CD4-positive, alpha-beta T cell treated with Interleukin-4 for 4 hours (primary cell): ENCODE data around the gene GGN.
"Not testable (repeated sequence)": the region's sequence is repeated elsewhere in the genome, so short reads cannot be mapped to it uniquely, and the experiment has no call there.

ENCODE experiments used
- DNase-seq: peaks from one replicate; pipeline ENCODE4 v3.0.0-alpha.2; 2020

Gene GGN

GRCh38 chr19:38411041-38411712 lies 23.3 kb upstream of the GGN start:
- DNase-seq, result no peak

GRCh38 chr19:38410407-38410806 lies 22.6 kb upstream of the GGN start:
- DNase-seq, result not testable (repeated sequence)

- no peak for DNase-seq
Measured at GRCh38 chr19:38409631-38410133, 21.8 kb upstream of the GGN start.

GRCh38 chr19:38405276-38405675 lies 17.4 kb upstream of the GGN start:
- no peak for DNase-seq

- DNase-seq, result no peak
Measured at GRCh38 chr19:38404858-38405257, 17.0 kb upstream of the GGN start.

GRCh38 chr19:38402967-38403674 lies 15.3 kb upstream of the GGN start, which contains the start of gene FAM98C:
FAM98C (plus strand) TSS chr19:38403093; CDS start chr19:38403154, 61 bp downstream.
- peak; percentile 97 for DNase-seq

GRCh38 chr19:38402623-38402966 lies 14.8 kb upstream of the GGN start:
- DNase-seq, result no peak

GRCh38 chr19:38401148-38401547 lies 13.3 kb upstream of the GGN start:
- DNase-seq, result no peak

- no peak for DNase-seq
Measured at GRCh38 chr19:38400361-38400760, 12.5 kb upstream of the GGN start.

GRCh38 chr19:38399537-38399936 lies 11.7 kb upstream of the GGN start:
- DNase-seq, result no peak

- DNase-seq, result no peak
Measured at GRCh38 chr19:38399081-38399480, 11.2 kb upstream of the GGN start.

GRCh38 chr19:38395381-38396114 lies 7.7 kb upstream of the GGN start:
- peak; percentile 27 for DNase-seq

GRCh38 chr19:38394488-38394887 lies 6.7 kb upstream of the GGN start:
- DNase-seq, result peak; percentile 65

GRCh38 chr19:38392707-38393308 lies 5.0 kb upstream of the GGN start:
- no peak for DNase-seq

GRCh38 chr19:38391911-38392464 lies 4.2 kb upstream of the GGN start:
- no peak for DNase-seq

- no peak for DNase-seq
Measured at GRCh38 chr19:38389957-38390924, 2.4 kb upstream of the GGN start.

- DNase-seq, result no peak
Measured at GRCh38 chr19:38389101-38389925, 1.5 kb upstream of the GGN start.

- DNase-seq, result no peak
Measured at GRCh38 chr19:38388349-38389100, 691 bp upstream of the GGN start, which contains the start of gene SPRED3. SPRED3 (plus strand) TSS chr19:38388697; CDS start chr19:38390303, 1,606 bp downstream.

GRCh38 chr19:38386971-38387549 lies 774 bp downstream of the GGN start:
- no peak for DNase-seq
